Thymus (tissue), 11 donors: ENCODE data around the gene KCNIP4. TPM values are rescaled to one million over a fixed set of nuclear protein-coding genes. Genes with fewer than 3 reads are reported as not detected.

ENCODE experiments used
- DNase-seq, 9 donors: peaks; one replicate each; pipeline ENCODE4 v3.0.0-alpha.2; 2013; ENCODE audit warnings: low spot score in 9 of 9, low read depth in 6 of 9, missing footprints in 1 of 9
- H3K27ac ChIP-seq, 2 donors: one replicate each; pipeline ENCODE4 v1.5.1; 2013; ENCODE audit warnings: control low read depth in 1 of 2, low read depth in 1 of 2, low read length in 1 of 2, mild to moderate bottlenecking in 1 of 2, moderate library complexity in 1 of 2
- H3K27me3 ChIP-seq, 2 donors: one replicate each; pipeline ENCODE4 v1.5.1; 2013; ENCODE audit warnings: low read length in 1 of 2; ENCODE audit not compliant: control insufficient read depth in 2 of 2, insufficient read depth in 1 of 2
- H3K36me3 ChIP-seq, 2 donors: one replicate each; pipeline ENCODE4 v1.5.1; 2013; ENCODE audit warnings: low read length in 1 of 2, mild to moderate bottlenecking in 1 of 2, moderate library complexity in 1 of 2; ENCODE audit not compliant: control insufficient read depth in 2 of 2, insufficient read depth in 2 of 2
- H3K4me1 ChIP-seq, 2 donors: one replicate each; pipeline ENCODE4 v1.5.1; 2013; ENCODE audit warnings: low read length in 2 of 2; ENCODE audit not compliant: control insufficient read depth in 2 of 2, insufficient read depth in 2 of 2
- H3K4me3 ChIP-seq, 2 donors: one replicate each; pipeline ENCODE4 v1.5.1; 2013; ENCODE audit warnings: low read length in 2 of 2, control low read depth in 1 of 2, mild to moderate bottlenecking in 1 of 2
- H3K9me3 ChIP-seq, 2 donors: one replicate each; pipeline ENCODE4 v1.5.1; 2013; ENCODE audit warnings: low read length in 1 of 2, mild to moderate bottlenecking in 1 of 2; ENCODE audit not compliant: control insufficient read depth in 2 of 2, insufficient read depth in 1 of 2
- WGBS: extraction: QIAGEN DNeasy Blood & Tissue Kit; methylation state at CpG from one replicate; pipeline ENCODE4 v1.1.7; 2013; 5-methylcytosine and 5-hydroxymethylcytosine counted together
- polyA plus RNA-seq: library from polyadenylated mRNA; stranded (reverse); fragments of 200-250 nt; gene quantifications from one replicate; pipeline ENCODE4 v1.2.3, GENCODE V29; 2013
- total RNA-seq: library from RNA; stranded (reverse); fragments of 120-200 nt; gene quantifications from one replicate; pipeline ENCODE4 v1.2.4, GENCODE V29; 2013
- donor health status: healthy.

KCNIP4 gene
- total and polyA plus RNA-seq, 2 donors = 0.07 TPM; not detected in 1

DNA sequence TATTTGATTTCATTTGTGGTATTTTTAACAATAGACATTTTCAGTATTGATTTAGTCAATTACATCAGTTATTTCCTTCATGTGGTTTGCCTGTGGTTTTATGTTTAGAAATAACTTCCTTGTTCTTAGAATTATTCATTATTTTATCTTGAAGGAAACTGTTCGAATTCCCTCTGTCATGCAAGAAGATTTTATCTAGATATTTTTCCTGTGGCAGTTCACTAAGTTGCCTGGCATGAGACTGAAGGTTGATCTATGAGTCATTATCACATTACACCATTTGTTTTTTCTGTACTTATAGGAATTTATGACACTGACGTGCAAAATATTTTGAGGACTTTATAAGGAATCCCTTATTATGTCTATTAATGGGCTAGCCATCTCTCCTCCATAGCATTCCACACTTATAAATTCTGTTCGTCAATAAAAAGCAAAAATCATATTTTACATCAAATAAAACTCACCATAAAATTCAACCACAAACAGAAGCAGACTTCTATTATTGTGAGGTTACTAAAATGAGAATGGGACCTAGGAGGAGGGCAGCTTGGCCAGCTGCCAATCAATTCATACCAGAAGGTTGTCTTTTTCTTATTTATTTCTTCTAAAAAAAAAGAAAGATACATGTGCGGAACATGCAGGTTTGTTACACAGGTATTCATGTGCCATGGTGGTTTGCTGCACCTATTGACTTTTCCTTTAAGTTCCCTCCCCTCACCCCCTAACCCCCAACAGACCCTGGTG, 179.0 kb downstream of the KCNIP4 start:
- 24% methylated on average over 4 of the region's 4 CpGs for WGBS

DNA sequence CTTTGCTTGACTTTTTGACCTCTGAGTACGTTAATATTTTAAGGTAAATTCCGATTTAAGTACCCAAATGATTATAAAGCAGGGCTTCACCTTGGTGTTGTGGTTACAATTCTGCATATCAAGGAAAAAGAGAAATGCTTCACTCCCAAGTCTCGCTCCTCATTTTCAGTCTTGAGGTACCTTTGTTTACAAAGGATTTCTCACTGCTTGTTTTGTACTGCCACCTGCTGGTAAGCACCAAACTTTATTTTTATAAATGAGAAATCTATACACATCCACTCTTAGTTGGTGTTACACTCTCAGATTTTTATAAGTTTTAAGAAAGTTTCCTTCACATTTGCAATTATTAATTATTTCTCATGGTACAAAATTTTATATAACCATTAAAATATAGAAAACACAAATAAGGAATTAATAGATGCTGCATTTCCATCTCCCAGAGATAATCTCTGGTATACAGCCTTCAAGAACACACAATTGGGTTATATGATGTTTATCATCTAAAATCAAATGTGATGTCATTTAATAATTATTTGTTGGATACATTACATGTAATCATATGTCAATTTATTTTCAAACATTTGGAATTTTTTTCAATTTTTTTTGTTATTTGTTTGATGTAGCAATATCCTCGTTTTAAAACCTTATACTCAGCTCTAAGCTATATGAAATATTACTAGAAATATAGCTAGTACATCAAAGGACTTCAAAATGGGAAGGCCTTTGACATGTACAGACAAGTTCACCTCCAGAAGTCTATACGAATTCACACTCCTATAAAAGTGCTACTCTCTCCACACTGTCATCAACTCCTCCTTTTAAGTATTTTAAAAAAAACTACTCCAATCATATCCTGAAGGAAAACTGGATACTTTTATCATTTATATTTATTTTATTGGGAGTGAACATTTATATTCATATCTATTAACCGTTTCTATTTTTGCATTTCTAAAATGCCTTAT, 179.9 kb downstream of the KCNIP4 start:
- H3K27ac ChIP-seq = no peak overlapping the region
- H3K27me3 ChIP-seq = no peaks in the 10 kb centered on the region
- H3K4me3 ChIP-seq = no peak overlapping the region
- no peaks in the 10 kb centered on the region for H3K9me3 ChIP-seq
- DNase-seq = peak in 2 of 9 donors; percentile 10 to 21
- no peaks in the 10 kb centered on the region for H3K36me3 ChIP-seq
- WGBS = 14% methylated on average over 6 of the region's 6 CpGs
- H3K4me1 ChIP-seq = no peaks in the 10 kb centered on the region

More for the DNA sequence above, 179.0 kb downstream of the KCNIP4 start:
- no peaks in the 10 kb centered on the region for H3K4me1 ChIP-seq
- no peaks in the 10 kb centered on the region for H3K27me3 ChIP-seq
- H3K9me3 ChIP-seq = no peaks in the 10 kb centered on the region
- H3K27ac ChIP-seq = no peak overlapping the region
- DNase-seq = no peak
- H3K4me3 ChIP-seq = no peak overlapping the region
- no peaks in the 10 kb centered on the region for H3K36me3 ChIP-seq

DNA sequence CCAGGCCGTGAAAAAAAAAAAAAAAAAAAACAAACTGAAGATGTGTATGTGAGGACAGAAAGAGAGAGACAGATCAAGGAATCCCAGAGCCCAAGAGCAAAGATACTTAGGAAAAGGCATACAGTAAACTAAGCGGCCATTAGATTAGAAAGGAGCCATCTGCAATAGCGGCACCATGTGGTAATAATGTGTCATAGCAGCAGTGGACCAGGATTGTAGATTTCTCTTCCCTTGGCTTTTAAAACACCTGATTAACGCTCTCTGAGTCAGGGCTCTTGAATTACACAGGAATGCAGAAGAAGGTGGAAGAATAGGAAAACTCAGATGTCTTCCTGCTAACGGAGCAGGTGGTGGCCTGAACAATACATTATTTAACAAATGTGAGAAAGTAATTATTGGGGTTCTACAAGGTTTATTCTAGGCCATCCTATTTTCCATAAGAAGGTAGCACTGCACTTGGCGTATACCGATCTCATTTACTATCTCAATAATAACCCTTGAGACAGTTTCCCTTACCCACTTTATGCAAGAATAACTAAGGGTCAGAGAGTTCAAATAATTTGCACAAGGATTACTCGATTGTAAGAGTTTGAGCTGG, 182.7 kb downstream of the KCNIP4 start:
- Histone ChIP-seq H3K4me3 (no peak overlapping the region), H3K4me1 (no peaks in the 10 kb centered on the region), H3K9me3 (no peaks in the 10 kb centered on the region), H3K27me3 (no peaks in the 10 kb centered on the region), H3K27ac (no peak overlapping the region), H3K36me3 (no peaks in the 10 kb centered on the region)
- WGBS = 37% methylated on average over 8 of the region's 8 CpGs
- DNase-seq = peak in 3 of 9 donors; percentile 1 to 31 (median 9)

DNA sequence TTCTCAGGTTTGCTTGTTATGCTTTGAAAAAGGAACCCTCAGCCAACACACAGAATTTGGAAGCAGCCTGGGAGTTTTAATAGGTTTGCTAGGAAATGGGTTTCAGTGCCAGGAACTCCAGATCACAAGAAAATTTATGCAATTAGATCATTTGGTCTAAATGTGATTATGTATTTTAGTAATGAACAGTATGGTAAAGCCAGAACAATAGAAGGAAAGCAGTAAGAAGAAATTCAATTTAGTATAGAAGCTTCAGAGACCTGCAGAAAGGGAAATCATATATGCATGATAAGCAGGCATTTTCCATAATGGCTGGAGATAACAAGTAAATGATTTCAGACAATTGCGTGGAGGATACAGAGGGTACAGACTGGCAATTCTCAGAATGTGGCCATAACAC, 184.7 kb downstream of the KCNIP4 start:
- Histone ChIP-seq H3K36me3 (no peaks in the 10 kb centered on the region), H3K4me3 (no peak overlapping the region), H3K27ac (no peak overlapping the region), H3K9me3 (no peaks in the 10 kb centered on the region), H3K4me1 (no peaks in the 10 kb centered on the region), H3K27me3 (no peaks in the 10 kb centered on the region)
- WGBS = 85% methylated on average over 1 of the region's 1 CpG
- no peak for DNase-seq

DNA sequence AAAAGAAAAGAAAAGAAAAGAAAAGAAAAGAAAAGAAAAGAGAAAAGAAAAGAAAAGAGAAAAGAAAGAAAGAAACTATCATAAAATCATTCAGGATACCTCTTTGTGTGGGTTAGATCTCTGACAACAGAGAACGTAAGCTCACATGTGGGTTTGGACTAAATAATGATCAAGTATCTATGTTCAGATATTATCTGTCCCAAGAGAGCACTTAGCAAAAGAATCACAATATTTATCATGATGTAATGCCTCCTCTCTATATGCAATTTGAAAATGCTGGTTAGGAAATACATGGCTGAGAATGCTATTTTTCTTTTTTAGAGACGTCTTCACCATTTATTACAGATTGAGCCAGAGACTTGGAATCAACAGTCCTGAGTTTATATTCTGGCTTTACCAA, 191.3 kb downstream of the KCNIP4 start:
- 93% methylated on average over 2 of the region's 2 CpGs for WGBS
- H3K36me3 ChIP-seq = no peaks in the 10 kb centered on the region
- no peaks in the 10 kb centered on the region for H3K4me1 ChIP-seq
- H3K27ac ChIP-seq = no peak overlapping the region
- H3K9me3 ChIP-seq = no peaks in the 10 kb centered on the region
- DNase-seq = no peak
- no peaks in the 10 kb centered on the region for H3K27me3 ChIP-seq
- H3K4me3 ChIP-seq = no peak overlapping the region

DNA sequence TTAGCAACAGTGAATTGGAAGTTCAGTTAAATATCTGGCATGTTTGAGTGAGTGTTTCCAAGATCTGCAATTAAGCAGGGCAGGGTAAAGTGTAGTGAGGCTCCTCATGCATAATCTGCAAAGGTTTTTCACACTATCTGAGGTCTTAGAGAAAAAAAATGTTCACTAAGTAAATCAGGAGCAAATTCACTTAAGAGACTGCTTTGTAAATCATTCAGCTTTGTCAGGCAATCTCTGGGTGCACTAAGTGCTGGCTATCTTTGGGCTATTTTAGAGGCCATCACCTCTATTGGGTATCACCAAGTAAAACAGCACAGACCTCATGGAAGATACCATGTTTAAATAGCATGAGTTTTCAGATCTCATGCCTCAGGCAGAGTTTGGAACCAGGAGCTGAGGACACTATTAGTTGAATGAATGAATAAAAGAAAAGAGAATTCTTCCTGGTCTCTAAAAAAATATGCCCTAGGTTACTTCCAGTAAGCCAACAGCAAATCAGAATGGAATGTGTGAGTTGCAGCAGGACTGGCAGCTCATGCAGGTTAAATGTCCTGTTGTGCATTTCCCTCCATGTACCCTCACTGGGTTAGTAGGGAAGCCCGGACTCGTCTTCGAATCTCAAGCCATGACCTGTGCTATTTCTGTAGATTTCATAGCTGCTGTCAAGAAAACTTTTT, 195.3 kb downstream of the KCNIP4 start:
- Histone ChIP-seq H3K27ac (no peak overlapping the region), H3K9me3 (no peaks in the 10 kb centered on the region), H3K36me3 (no peaks in the 10 kb centered on the region), H3K27me3 (no peaks in the 10 kb centered on the region), H3K4me3 (no peak overlapping the region), H3K4me1 (no peaks in the 10 kb centered on the region)
- 93% methylated on average over 3 of the region's 3 CpGs for WGBS
- no peak for DNase-seq

DNA sequence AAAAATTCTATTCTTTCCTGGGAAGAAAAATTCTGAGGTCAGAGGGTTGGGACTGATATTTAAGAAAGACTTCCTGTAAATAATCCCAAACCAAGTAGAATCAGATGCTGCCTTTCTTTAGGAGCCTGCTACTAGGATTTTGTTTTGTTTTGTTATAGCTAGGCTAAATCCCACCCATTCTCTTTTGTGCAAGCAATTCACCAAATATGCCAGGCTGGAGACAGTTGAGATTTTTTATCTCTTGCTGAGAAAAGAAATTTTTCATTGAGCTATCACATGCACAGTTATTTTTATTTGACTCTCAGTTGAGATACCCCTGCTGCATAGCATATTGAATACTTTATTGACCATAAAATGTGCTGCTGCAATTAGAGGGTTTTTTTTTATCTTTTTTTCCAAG, 196.0 kb downstream of the KCNIP4 start:
- Histone ChIP-seq H3K4me1 (no peaks in the 10 kb centered on the region), H3K4me3 (no peak overlapping the region)

DNA sequence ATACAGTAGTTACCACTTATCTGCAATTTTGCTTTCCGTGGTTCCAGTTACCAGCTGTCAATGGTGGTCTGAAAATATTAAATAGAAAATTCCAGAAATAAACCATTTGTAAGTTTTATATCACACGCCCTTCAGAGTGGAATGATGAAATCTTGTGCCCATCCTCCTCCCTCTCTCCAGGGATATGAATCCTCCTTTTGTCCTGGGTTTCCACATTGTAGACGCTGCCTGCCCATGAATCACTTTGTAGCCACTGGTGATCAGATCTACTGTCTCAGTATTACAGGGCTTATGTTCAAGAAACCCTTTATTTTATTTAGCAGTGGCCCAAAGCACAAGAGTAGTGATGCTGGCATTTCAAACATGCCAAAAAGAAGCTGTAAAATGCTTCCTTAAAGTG, 198.6 kb downstream of the KCNIP4 start:
- Histone ChIP-seq H3K36me3 (no peaks in the 10 kb centered on the region), H3K4me1 (no peaks in the 10 kb centered on the region), H3K9me3 (no peaks in the 10 kb centered on the region), H3K27ac (no peak overlapping the region), H3K27me3 (no peaks in the 10 kb centered on the region), H3K4me3 (no peak overlapping the region)
- 89% methylated on average over 3 of the region's 3 CpGs for WGBS
- DNase-seq = no peak

More for the DNA sequence above, 196.0 kb downstream of the KCNIP4 start:
- DNase-seq = no peak
- no peaks in the 10 kb centered on the region for H3K27me3 ChIP-seq
- H3K36me3 ChIP-seq = no peaks in the 10 kb centered on the region
- H3K9me3 ChIP-seq = no peaks in the 10 kb centered on the region
- H3K27ac ChIP-seq = no peak overlapping the region
